WTC11 (cell line): Measurements from ENCODE around the gene ARL6.

Experiments used
- ESRRA ChIP-seq: sonication (generic); formaldehyde crosslinking; IDR thresholded peaks from 2 replicates; pipeline ENCODE4 v1.8.1; 2022; ENCODE audit warnings: mild to moderate bottlenecking, missing genetic modification reagents, borderline replicate concordance
- TF ChIP-seq, protein P1 (sequence below): fragments of 200-600 bp; IDR thresholded peaks from 2 replicates; pipeline ENCODE4 v1.8.0; 2022; ENCODE audit warnings: antibody characterized with exemption
- TF ChIP-seq, protein P2 (sequence below): sonication (generic); formaldehyde crosslinking; IDR thresholded peaks from 2 replicates; pipeline ENCODE4 v1.8.1; 2022; ENCODE audit warnings: mild to moderate bottlenecking, moderate library complexity, missing genetic modification reagents
- TF ChIP-seq, protein P3 (sequence below): sonication (generic); formaldehyde crosslinking; IDR thresholded peaks from 2 replicates; pipeline ENCODE4 v1.8.1; 2022; ENCODE audit warnings: low read depth, mild to moderate bottlenecking, moderate library complexity, missing genetic modification reagents, borderline replicate concordance

DNA sequence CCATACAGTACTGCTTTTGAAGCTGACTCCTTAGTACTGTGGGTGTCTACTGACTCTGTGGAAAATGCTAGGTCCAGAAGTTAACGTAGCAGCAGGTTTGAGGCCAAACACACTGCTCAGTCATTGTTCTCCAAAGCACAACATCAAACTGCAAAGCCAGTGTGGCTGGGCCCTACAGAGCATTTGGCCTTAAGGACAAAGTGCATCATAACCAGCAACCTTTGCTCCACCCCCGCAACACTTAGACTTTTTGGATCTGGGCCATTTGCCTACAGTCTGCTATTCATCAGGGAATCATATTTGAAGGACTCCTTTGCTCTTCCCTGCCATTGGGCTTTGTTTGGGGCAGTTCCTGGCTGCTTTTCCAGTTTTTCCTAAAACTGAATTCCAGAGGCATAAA lies 43.1 kb upstream of the ARL6 start:
- TF ChIP-seq, protein P1, sequence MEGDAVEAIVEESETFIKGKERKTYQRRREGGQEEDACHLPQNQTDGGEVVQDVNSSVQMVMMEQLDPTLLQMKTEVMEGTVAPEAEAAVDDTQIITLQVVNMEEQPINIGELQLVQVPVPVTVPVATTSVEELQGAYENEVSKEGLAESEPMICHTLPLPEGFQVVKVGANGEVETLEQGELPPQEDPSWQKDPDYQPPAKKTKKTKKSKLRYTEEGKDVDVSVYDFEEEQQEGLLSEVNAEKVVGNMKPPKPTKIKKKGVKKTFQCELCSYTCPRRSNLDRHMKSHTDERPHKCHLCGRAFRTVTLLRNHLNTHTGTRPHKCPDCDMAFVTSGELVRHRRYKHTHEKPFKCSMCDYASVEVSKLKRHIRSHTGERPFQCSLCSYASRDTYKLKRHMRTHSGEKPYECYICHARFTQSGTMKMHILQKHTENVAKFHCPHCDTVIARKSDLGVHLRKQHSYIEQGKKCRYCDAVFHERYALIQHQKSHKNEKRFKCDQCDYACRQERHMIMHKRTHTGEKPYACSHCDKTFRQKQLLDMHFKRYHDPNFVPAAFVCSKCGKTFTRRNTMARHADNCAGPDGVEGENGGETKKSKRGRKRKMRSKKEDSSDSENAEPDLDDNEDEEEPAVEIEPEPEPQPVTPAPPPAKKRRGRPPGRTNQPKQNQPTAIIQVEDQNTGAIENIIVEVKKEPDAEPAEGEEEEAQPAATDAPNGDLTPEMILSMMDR, result no peak
- TF ChIP-seq, protein P2, sequence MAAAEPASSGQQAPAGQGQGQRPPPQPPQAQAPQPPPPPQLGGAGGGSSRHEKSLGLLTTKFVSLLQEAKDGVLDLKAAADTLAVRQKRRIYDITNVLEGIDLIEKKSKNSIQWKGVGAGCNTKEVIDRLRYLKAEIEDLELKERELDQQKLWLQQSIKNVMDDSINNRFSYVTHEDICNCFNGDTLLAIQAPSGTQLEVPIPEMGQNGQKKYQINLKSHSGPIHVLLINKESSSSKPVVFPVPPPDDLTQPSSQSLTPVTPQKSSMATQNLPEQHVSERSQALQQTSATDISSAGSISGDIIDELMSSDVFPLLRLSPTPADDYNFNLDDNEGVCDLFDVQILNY (CRISPR knock-in tag), result no peak
- no peak for TF ChIP-seq ESRRA (CRISPR knock-in tag)
- TF ChIP-seq, protein P3, sequence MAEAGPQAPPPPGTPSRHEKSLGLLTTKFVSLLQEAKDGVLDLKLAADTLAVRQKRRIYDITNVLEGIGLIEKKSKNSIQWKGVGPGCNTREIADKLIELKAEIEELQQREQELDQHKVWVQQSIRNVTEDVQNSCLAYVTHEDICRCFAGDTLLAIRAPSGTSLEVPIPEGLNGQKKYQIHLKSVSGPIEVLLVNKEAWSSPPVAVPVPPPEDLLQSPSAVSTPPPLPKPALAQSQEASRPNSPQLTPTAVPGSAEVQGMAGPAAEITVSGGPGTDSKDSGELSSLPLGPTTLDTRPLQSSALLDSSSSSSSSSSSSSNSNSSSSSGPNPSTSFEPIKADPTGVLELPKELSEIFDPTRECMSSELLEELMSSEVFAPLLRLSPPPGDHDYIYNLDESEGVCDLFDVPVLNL (CRISPR knock-in tag), result no peak
